Measurements from ENCODE around the gene PODNL1. TPM values are rescaled to one million over a fixed set of nuclear protein-coding genes. Genes with fewer than 3 reads are reported as not detected.
A peak's percentile ranks its signal among the peaks of the same experiment; 100 is the strongest.

The PODNL1 gene
- total and polyA plus RNA-seq, 10 of the 15 experiments (the other 5 are each of a cell fraction or from before 2014, with no cell fraction given) = 0.04 to 0.44 TPM; not detected in 8

DNA sequence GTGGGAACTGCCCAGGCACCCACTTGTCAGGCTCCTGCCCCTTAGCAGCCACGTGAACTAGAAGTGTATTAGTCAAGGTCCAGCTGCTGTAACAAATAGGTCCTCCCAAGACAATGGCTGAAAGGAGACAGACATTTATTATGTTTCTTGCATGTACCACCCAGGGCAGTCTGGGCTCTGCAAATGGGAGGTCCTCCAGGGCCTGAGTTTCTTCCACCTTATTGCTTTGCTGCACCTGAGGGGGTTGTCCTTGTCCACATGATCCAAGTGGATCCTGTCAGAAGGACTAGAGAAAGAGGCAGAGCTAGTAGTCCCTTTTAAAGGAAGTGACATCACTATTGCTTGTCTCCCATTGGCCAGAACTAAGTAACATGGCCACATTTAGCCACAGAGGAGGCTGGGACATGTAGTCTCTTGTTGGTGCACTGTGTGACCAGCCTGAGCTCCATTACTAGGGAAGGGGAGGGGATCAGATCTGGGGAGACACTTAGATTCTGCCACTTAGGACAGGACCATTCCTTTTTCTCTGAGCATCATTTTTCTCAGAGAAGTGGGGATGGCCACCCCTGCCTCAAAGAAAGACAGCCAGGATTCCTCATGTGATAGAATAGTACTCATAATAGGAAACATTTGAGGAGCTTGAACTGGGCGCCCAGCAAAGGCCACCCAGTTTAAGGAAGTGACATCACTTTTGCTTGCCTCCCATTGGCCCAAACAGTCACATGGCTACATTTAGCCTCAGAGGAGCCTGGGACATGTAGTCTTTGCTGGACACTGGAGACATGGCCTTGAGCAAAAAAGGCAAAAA is 17.1 kb downstream of the PODNL1 start:
- Histone ChIP-seq H3K36me3 (ENCODE audit: control insufficient read depth in 2 of 2, insufficient read depth in 2 of 2, low read length in 1 of 2) (peaks cover 6 to 11% of the 10 kb centered on the region in 2 experiments; a peak in 3 of 4 replicates), H4K20me1 (ENCODE audit: control insufficient read depth, insufficient read depth) (no peaks in the 10 kb centered on the region), H3K4me1 (ENCODE audit: control insufficient read depth, insufficient read depth, low read length) (no peaks in the 10 kb centered on the region), H3K9ac (ENCODE audit: control insufficient read depth, insufficient read depth, low read length) (no peak overlapping the region), H2AFZ (ENCODE audit: control insufficient read depth, low read depth, low read length) (peak overlapping the region; percentile 16; the same call in 1 of the 2 replicates), H3K4me3 (no peak overlapping the region), H3K27me3 (replicated peaks in 1 of 2; ENCODE audit: control insufficient read depth in 2 of 2, insufficient read depth in 2 of 2, low read length in 1 of 2) (no peaks in the 10 kb centered on the region), H3K4me2 (ENCODE audit: control insufficient read depth, insufficient read depth) (no peak overlapping the region), H3K27ac (ENCODE audit: control insufficient read depth, insufficient read depth) (no peak overlapping the region), H3K79me2 (ENCODE audit: control insufficient read depth, insufficient read depth, low read length) (no peaks in the 10 kb centered on the region), H3K9me3 (replicated peaks; ENCODE audit: control insufficient read depth, insufficient read depth, low read length) (peaks cover 7% of the 10 kb centered on the region)
- in situ Hi-C loops (cut with MboI) = no loop called here
- DNase-seq (ENCODE audit: low read depth, low spot score) = peak; percentile 25
- peak; percentile 98 for ATAC-seq
- peak; percentile 80 for FAIRE-seq
- ChIA-PET SMC1A (ENCODE audit: uncharacterized antibody, unreplicated experiment) (interaction anchor here (1.2 kb wide), 1 partner anchor 121 kb away, joined by 3 read pairs; no protein-coding TSS in a partner anchor), RAD21 (ENCODE audit: unreplicated experiment) (no interaction called here), POLR2A (interaction anchor here (0.7 kb wide), 1 partner anchor 10 kb away, joined by 3 read pairs; no protein-coding TSS in a partner anchor), CTCF (interaction anchor here (0.7 to 1.4 kb wide), 6 partner anchors 12 to 215 kb away, joined by 3 to 7 read pairs (median 3); partner anchors contain the start of gene ASF1B)
- WGBS (ENCODE audit: insufficient coverage, insufficient replicate concordance, low lambda C conversion rate, missing lambda C conversion rate) = 56% methylated on average over 2 of the region's 2 CpGs
- no TSS peak for BruUV-seq (replicated peaks)
- intact Hi-C loops (cut with micrococcal nuclease; ENCODE audit: unreplicated experiment) = no loop called here
- TF ChIP-seq RB1 (IDR thresholded peaks at IDR 0.05; ENCODE audit: borderline replicate concordance) (no peak), PML (IDR thresholded peaks at IDR 0.05; ENCODE audit: low read length) (no peak), RAD51 (IDR thresholded peaks at IDR 0.05) (peak; percentile 57; the same call in 1 of the 2 replicates), SIX5 (IDR thresholded peaks at IDR 0.05; ENCODE audit: low read depth, low read length, severe bottlenecking) (peak; percentile 80), ATF7 (IDR thresholded peaks at IDR 0.05; ENCODE audit: low read depth) (peak; percentile 52), IKZF1 (conservative IDR thresholded peaks at IDR 0.05) (0 out of 2 replicates have a peak, but pooled peaks have one; percentile 14), CREB1 (IDR thresholded peaks at IDR 0.05; ENCODE audit: low read depth) (peak; percentile 73), EP300 (IDR thresholded peaks at IDR 0.05; ENCODE audit: borderline replicate concordance in 1 of 2, control insufficient read depth in 1 of 2, low read depth in 2 of 2, low read length in 2 of 2) (no peak), DPF2 (IDR thresholded peaks at IDR 0.05) (no peak), WRNIP1 (IDR thresholded peaks at IDR 0.05; ENCODE audit: borderline replicate concordance, low read depth, low read length) (no peak), NFYB (IDR thresholded peaks at IDR 0.05; ENCODE audit: insufficient read depth, low read depth, low read length) (0 out of 2 replicates have a peak, but pooled peaks have one; percentile 33), GABPA (IDR thresholded peaks at IDR 0.05; ENCODE audit: low read depth) (peak; percentile 82), SPI1 (IDR thresholded peaks at IDR 0.05; ENCODE audit: borderline replicate concordance, insufficient read depth, low read depth, low read length) (peak; percentile 26; the same call in 1 of the 2 replicates), YY1 (IDR thresholded peaks at IDR 0.05; ENCODE audit: low read depth, low read length) (peak; percentile 90), RUNX3 (IDR thresholded peaks at IDR 0.05; ENCODE audit: low read length) (peak; percentile 20; the same call in 1 of the 2 replicates), CBX5 (IDR thresholded peaks at IDR 0.05; ENCODE audit: low read depth) (no peak)
- TF ChIP-seq, protein P1, sequence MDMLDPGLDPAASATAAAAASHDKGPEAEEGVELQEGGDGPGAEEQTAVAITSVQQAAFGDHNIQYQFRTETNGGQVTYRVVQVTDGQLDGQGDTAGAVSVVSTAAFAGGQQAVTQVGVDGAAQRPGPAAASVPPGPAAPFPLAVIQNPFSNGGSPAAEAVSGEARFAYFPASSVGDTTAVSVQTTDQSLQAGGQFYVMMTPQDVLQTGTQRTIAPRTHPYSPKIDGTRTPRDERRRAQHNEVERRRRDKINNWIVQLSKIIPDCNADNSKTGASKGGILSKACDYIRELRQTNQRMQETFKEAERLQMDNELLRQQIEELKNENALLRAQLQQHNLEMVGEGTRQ (IDR thresholded peaks at IDR 0.05; ENCODE audit: borderline replicate concordance, low read depth, low read length) = peak; percentile 55
- TF ChIP-seq, protein P2, sequence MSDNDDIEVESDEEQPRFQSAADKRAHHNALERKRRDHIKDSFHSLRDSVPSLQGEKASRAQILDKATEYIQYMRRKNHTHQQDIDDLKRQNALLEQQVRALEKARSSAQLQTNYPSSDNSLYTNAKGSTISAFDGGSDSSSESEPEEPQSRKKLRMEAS (IDR thresholded peaks at IDR 0.05; ENCODE audit: low read depth, low read length) = no peak
- TF ChIP-seq, protein P3, sequence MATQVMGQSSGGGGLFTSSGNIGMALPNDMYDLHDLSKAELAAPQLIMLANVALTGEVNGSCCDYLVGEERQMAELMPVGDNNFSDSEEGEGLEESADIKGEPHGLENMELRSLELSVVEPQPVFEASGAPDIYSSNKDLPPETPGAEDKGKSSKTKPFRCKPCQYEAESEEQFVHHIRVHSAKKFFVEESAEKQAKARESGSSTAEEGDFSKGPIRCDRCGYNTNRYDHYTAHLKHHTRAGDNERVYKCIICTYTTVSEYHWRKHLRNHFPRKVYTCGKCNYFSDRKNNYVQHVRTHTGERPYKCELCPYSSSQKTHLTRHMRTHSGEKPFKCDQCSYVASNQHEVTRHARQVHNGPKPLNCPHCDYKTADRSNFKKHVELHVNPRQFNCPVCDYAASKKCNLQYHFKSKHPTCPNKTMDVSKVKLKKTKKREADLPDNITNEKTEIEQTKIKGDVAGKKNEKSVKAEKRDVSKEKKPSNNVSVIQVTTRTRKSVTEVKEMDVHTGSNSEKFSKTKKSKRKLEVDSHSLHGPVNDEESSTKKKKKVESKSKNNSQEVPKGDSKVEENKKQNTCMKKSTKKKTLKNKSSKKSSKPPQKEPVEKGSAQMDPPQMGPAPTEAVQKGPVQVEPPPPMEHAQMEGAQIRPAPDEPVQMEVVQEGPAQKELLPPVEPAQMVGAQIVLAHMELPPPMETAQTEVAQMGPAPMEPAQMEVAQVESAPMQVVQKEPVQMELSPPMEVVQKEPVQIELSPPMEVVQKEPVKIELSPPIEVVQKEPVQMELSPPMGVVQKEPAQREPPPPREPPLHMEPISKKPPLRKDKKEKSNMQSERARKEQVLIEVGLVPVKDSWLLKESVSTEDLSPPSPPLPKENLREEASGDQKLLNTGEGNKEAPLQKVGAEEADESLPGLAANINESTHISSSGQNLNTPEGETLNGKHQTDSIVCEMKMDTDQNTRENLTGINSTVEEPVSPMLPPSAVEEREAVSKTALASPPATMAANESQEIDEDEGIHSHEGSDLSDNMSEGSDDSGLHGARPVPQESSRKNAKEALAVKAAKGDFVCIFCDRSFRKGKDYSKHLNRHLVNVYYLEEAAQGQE (IDR thresholded peaks at IDR 0.05; ENCODE audit: low read depth, low read length) = no peak
